NK-92 treated with Interleukin-12 subunit alpha and Interleukin-12 subunit beta, amount 100 ng/mL, for 24 hours (cell line): ENCODE measurements around the gene UBE2R2.
"Not testable (repeated sequence)": the region's sequence is repeated elsewhere in the genome, so short reads cannot be mapped to it uniquely, and the experiment has no call there.

Experiments used
- DNase-seq: peaks from one replicate; lab custom pipeline; 2025; lab: John Stamatoyannopoulos, UW

Gene UBE2R2

GRCh38 chr9:33927694-33928093, 110.7 kb downstream of the UBE2R2 start:
- DNase-seq: no peak

GRCh38 chr9:33931326-33931725, 114.4 kb downstream of the UBE2R2 start:
- DNase-seq: no peak

- DNase-seq: no peak
These were observed 115.3 kb downstream of the UBE2R2 start for GRCh38 chr9:33932078-33932807.

- DNase-seq: no peak
These were observed 117.4 kb downstream of the UBE2R2 start for GRCh38 chr9:33934188-33934878.

- no peak for DNase-seq
These were observed 123.2 kb downstream of the UBE2R2 start for GRCh38 chr9:33939924-33940874.

- no peak for DNase-seq
These were observed 125.6 kb downstream of the UBE2R2 start for GRCh38 chr9:33942471-33943083.

- DNase-seq: no peak
These were observed 126.4 kb downstream of the UBE2R2 start for GRCh38 chr9:33943389-33943788.

- DNase-seq: no peak
These were observed 130.0 kb downstream of the UBE2R2 start for GRCh38 chr9:33946779-33947535.

GRCh38 chr9:33950371-33950770, 133.4 kb downstream of the UBE2R2 start:
- no peak for DNase-seq

GRCh38 chr9:33952066-33952465, 135.1 kb downstream of the UBE2R2 start:
- no peak for DNase-seq

GRCh38 chr9:33956544-33956943, 139.6 kb downstream of the UBE2R2 start:
- no peak for DNase-seq

- no peak for DNase-seq
These were observed 142.8 kb downstream of the UBE2R2 start for GRCh38 chr9:33959725-33960124.

GRCh38 chr9:33962468-33962867, 145.5 kb downstream of the UBE2R2 start:
- not testable (repeated sequence) for DNase-seq

- DNase-seq: no peak
These were observed 147.3 kb downstream of the UBE2R2 start for GRCh38 chr9:33964086-33964768.
